ENCODE measurements around the gene LAMC2. TPM values are rescaled to one million over a fixed set of nuclear protein-coding genes. Genes with fewer than 3 reads are reported as not detected.

Gene LAMC2
- 33.4 TPM for polyA plus RNA-seq
- long read RNA-seq, donor 1, full-length matches to known transcripts = 1 of 29 reads
- long read RNA-seq, donor 1, partial matches to known transcripts = 28 of 29 reads
- long read RNA-seq, donor 1, other reads (novel, unspliced or antisense) = 0 of 29 reads
- long read RNA-seq, donor 2, full-length matches to known transcripts = 4 of 12 reads
- long read RNA-seq, donor 2, partial matches to known transcripts = 8 of 12 reads
- long read RNA-seq, donor 2, other reads (novel, unspliced or antisense) = 0 of 12 reads
- long read RNA-seq, donor 3 = 0 reads
- long read RNA-seq, donor 4, full-length matches to known transcripts = 2 of 2 reads
- long read RNA-seq, donor 4, partial matches to known transcripts = 0 of 2 reads
- long read RNA-seq, donor 4, other reads (novel, unspliced or antisense) = 0 of 2 reads
- long read RNA-seq, donor 5, full-length matches to known transcripts = 1 of 16 reads
- long read RNA-seq, donor 5, partial matches to known transcripts = 15 of 16 reads
- long read RNA-seq, donor 5, other reads (novel, unspliced or antisense) = 0 of 16 reads
- long read RNA-seq, donor 6, full-length matches to known transcripts = 1 of 1 reads
- long read RNA-seq, donor 6, partial matches to known transcripts = 0 of 1 reads
- long read RNA-seq, donor 6, other reads (novel, unspliced or antisense) = 0 of 1 reads
- long read RNA-seq, donor 7, full-length matches to known transcripts = 1 of 1 reads
- long read RNA-seq, donor 7, partial matches to known transcripts = 0 of 1 reads
- long read RNA-seq, donor 7, other reads (novel, unspliced or antisense) = 0 of 1 reads
- long read RNA-seq, donor 8, full-length matches to known transcripts = 1 of 23 reads
- long read RNA-seq, donor 8, partial matches to known transcripts = 22 of 23 reads
- long read RNA-seq, donor 8, other reads (novel, unspliced or antisense) = 0 of 23 reads
- long read RNA-seq, donor 9, full-length matches to known transcripts = 3 of 3 reads
- long read RNA-seq, donor 9, partial matches to known transcripts = 0 of 3 reads
- long read RNA-seq, donor 9, other reads (novel, unspliced or antisense) = 0 of 3 reads
- long read RNA-seq, donor 10, full-length matches to known transcripts = 3 of 3 reads
- long read RNA-seq, donor 10, partial matches to known transcripts = 0 of 3 reads
- long read RNA-seq, donor 10, other reads (novel, unspliced or antisense) = 0 of 3 reads
- long read RNA-seq, donor 11, full-length matches to known transcripts = 4 of 4 reads
- long read RNA-seq, donor 11, partial matches to known transcripts = 0 of 4 reads
- long read RNA-seq, donor 11, other reads (novel, unspliced or antisense) = 0 of 4 reads

DNA sequence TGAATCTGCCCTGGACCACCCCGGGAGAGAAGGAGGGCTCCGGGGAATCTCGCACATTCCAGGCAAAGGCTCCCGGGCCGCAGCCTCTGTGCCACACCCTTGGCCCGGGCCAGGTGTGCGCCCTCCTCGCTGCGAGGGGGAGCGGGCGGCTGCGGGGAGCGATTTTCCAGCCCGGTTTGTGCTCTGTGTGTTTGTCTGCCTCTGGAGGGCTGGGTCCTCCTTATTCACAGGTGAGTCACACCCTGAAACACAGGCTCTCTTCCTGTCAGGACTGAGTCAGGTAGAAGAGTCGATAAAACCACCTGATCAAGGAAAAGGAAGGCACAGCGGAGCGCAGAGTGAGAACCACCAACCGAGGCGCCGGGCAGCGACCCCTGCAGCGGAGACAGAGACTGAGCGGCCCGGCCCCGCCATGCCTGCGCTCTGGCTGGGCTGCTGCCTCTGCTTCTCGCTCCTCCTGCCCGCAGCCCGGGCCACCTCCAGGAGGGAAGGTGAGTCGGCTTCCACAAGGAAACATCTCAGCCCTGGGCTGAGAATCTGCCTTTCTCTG, at the start of gene LAMC2:
Gene LAMC2, plus strand, starts transcription at position 324 of the 550 bp plus-strand sequence. Its CDS starts 89 bp downstream, at position 413.
- Histone ChIP-seq H3K27ac (ENCODE audit: low read length) (peak within 1 kb of the TSS; percentile 94), H3K9me3 (ENCODE audit: control insufficient read depth, low read depth, low read length) (no peaks in the 10 kb centered on the region), H3K27me3 (ENCODE audit: control insufficient read depth, insufficient read depth, low read length) (no peaks in the 10 kb centered on the region), H3K4me1 (ENCODE audit: control insufficient read depth, insufficient read depth, low read length) (peaks cover 14% of the 10 kb centered on the region), H3K4me3 (ENCODE audit: low read length) (peak within 1 kb of the TSS; percentile 70), H3K36me3 (ENCODE audit: control insufficient read depth, insufficient read depth, low read length) (no peaks in the 10 kb centered on the region)
- no CpG with 5 or more reads among the region's 30 CpGs for WGBS (ENCODE audit: insufficient coverage, low lambda C conversion rate)
- peak; percentile 84 to 93 for DNase-seq

DNA sequence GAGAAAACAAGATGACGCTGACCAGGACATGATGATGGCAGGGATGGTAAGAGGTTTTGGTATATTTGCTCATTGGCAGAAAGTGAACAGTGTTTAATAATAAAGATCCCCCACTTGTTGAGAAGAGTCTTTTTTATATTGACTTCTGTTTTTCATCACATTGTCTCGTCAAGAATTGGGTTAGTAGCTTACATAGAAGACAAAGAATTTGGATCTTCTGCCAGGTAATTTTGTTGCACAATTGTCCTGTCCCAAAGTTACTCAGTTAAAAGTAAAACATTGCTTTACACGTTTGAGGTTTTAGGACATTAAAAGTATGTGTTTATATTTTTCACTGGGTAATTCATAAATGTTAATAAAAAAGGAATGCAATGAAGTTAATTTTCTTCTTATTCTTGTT, 48.3 kb upstream of the LAMC2 start:
- 91% methylated on average over 3 of the region's 3 CpGs for WGBS (ENCODE audit: insufficient coverage, low lambda C conversion rate)
- H3K36me3 ChIP-seq (ENCODE audit: control insufficient read depth, insufficient read depth, low read length) = peaks cover 55% of the 10 kb centered on the region

DNA sequence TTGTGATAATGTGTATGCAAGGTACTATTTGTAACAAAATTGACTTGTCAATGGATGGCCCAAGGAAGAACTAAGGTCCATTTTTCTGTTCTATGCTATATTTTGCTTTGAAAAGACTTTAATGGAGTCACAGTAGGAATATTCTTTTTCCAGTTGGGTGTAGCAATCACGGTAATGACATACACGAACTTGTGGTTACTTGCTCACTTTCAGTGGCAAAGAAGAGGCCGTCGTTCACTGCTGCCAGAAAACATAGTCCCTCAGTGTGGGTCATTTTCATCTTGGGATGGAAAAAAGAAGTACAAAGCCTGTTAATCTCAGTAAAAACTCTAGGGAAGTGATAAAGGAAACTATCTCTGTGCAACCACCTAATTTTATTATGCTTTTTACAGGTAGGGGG, 47.8 kb upstream of the LAMC2 start:
- Histone ChIP-seq H3K36me3 (ENCODE audit: control insufficient read depth, insufficient read depth, low read length) (peaks cover 55% of the 10 kb centered on the region), H3K27me3 (ENCODE audit: control insufficient read depth, insufficient read depth, low read length) (no peaks in the 10 kb centered on the region)
- no CpG with 5 or more reads among the region's 4 CpGs for WGBS (ENCODE audit: insufficient coverage, low lambda C conversion rate)

More for the DNA sequence above, 48.3 kb upstream of the LAMC2 start:
- peaks cover 17% of the 10 kb centered on the region for H3K4me1 ChIP-seq (ENCODE audit: control insufficient read depth, insufficient read depth, low read length)
- H3K4me3 ChIP-seq (ENCODE audit: low read length) = no peak overlapping the region
- H3K9me3 ChIP-seq (ENCODE audit: control insufficient read depth, low read depth, low read length) = no peaks in the 10 kb centered on the region
- no peak overlapping the region for H3K27ac ChIP-seq (ENCODE audit: low read length)
- no peaks in the 10 kb centered on the region for H3K27me3 ChIP-seq (ENCODE audit: control insufficient read depth, insufficient read depth, low read length)
- no peak for DNase-seq

GRCh38 chr1:183139281-183139942, 46.7 kb upstream of the LAMC2 start:
- DNase-seq = peak; percentile 47 to 69
- Histone ChIP-seq H3K36me3 (ENCODE audit: control insufficient read depth, insufficient read depth, low read length) (peaks cover 56% of the 10 kb centered on the region), H3K27me3 (ENCODE audit: control insufficient read depth, insufficient read depth, low read length) (no peaks in the 10 kb centered on the region), H3K4me1 (ENCODE audit: control insufficient read depth, insufficient read depth, low read length) (peaks cover 17% of the 10 kb centered on the region), H3K9me3 (ENCODE audit: control insufficient read depth, low read depth, low read length) (no peaks in the 10 kb centered on the region), H3K27ac (ENCODE audit: low read length) (peak overlapping the region; percentile 57), H3K4me3 (ENCODE audit: low read length) (no peak overlapping the region)
- no CpG with 5 or more reads among the region's 4 CpGs for WGBS (ENCODE audit: insufficient coverage, low lambda C conversion rate)

More for the DNA sequence above, 47.8 kb upstream of the LAMC2 start:
- Histone ChIP-seq H3K4me3 (ENCODE audit: low read length) (no peak overlapping the region), H3K4me1 (ENCODE audit: control insufficient read depth, insufficient read depth, low read length) (peaks cover 17% of the 10 kb centered on the region), H3K9me3 (ENCODE audit: control insufficient read depth, low read depth, low read length) (no peaks in the 10 kb centered on the region), H3K27ac (ENCODE audit: low read length) (no peak overlapping the region)
- no peak for DNase-seq

DNA sequence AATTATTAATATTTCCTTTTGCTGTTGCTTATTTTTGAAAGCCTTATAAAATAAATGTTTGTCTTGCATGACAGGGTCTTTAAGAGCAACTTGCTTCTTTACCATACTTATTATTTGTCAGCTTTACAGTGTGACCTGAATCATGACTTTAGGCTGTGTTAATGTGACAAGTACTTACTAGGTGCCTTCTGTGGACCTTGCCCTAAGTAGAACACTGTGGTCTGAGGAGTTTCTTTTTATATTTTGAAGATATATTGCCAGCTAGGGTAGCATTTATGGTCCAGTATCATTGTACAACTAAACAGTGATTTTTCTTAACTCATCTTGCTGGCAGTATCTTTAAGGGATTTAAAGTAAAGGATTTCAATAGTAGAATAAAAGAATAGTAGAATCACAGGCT, 45.4 kb upstream of the LAMC2 start:
- no peaks in the 10 kb centered on the region for H3K9me3 ChIP-seq (ENCODE audit: control insufficient read depth, low read depth, low read length)
- H3K36me3 ChIP-seq (ENCODE audit: control insufficient read depth, insufficient read depth, low read length) = peaks cover 48% of the 10 kb centered on the region
- DNase-seq = peak in 1 of 2 donors; percentile 58
- peak overlapping the region; percentile 57 for H3K27ac ChIP-seq (ENCODE audit: low read length)
- no peak overlapping the region for H3K4me3 ChIP-seq (ENCODE audit: low read length)
- H3K4me1 ChIP-seq (ENCODE audit: control insufficient read depth, insufficient read depth, low read length) = peaks cover 17% of the 10 kb centered on the region
- no peaks in the 10 kb centered on the region for H3K27me3 ChIP-seq (ENCODE audit: control insufficient read depth, insufficient read depth, low read length)

DNA sequence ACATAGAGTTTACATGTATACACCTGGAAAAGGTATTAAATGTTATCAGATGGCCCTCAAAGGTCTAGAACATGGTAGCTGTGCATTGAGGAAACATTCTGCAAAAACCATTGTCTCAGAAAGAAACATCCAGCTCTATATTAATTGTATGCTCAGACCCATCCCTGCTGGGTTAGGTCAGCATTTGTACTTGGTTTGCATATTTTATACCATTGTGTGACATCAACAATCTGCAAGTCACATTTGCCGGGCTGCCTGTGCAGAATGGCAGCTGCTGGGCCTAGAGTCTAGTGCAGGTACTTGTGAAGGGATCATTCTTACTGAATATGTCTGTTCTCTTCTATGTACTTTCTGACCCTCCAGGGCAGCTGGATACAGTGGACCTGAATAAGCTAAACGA, 43.9 kb upstream of the LAMC2 start:
- Histone ChIP-seq H3K27ac (ENCODE audit: low read length) (no peak overlapping the region), H3K4me3 (ENCODE audit: low read length) (no peak overlapping the region), H3K9me3 (ENCODE audit: control insufficient read depth, low read depth, low read length) (no peaks in the 10 kb centered on the region), H3K27me3 (ENCODE audit: control insufficient read depth, insufficient read depth, low read length) (no peaks in the 10 kb centered on the region), H3K36me3 (ENCODE audit: control insufficient read depth, insufficient read depth, low read length) (peaks cover 35% of the 10 kb centered on the region), H3K4me1 (ENCODE audit: control insufficient read depth, insufficient read depth, low read length) (peaks cover 20% of the 10 kb centered on the region)
- DNase-seq = no peak
- WGBS (ENCODE audit: insufficient coverage, low lambda C conversion rate) = 100% methylated on average over 1 of the region's 2 CpGs

GRCh38 chr1:183143576-183144315, 42.3 kb upstream of the LAMC2 start:
- H3K36me3 ChIP-seq (ENCODE audit: control insufficient read depth, insufficient read depth, low read length) = peaks cover 24% of the 10 kb centered on the region
- no peaks in the 10 kb centered on the region for H3K9me3 ChIP-seq (ENCODE audit: control insufficient read depth, low read depth, low read length)
- no peaks in the 10 kb centered on the region for H3K27me3 ChIP-seq (ENCODE audit: control insufficient read depth, insufficient read depth, low read length)
- DNase-seq = no peak
- 100% methylated on average over 1 of the region's 7 CpGs for whole genome bisulfite sequencing (ENCODE audit: insufficient coverage, low lambda C conversion rate)
- no peak overlapping the region for H3K27ac ChIP-seq (ENCODE audit: low read length)
- H3K4me3 ChIP-seq (ENCODE audit: low read length) = no peak overlapping the region
- peaks cover 27% of the 10 kb centered on the region for H3K4me1 ChIP-seq (ENCODE audit: control insufficient read depth, insufficient read depth, low read length)

DNA sequence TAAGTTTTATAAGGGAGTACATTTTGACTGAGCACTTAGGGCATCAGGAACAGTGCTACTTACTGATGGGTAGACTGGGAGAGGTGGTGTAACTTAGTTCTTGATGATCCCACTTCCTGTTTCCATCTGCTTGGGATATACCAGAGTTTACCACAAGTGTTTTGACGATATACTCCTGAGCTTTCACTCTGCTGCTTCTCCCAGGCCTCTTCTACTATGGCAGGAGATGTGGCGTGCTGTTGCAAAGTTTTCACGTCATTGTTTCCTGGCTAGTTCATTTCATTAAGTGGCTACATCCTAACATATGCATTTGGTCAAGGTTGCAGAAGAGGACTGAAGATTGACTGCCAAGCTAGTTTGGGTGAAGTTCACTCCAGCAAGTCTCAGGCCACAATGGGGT, 41.3 kb upstream of the LAMC2 start:
- no peak overlapping the region for H3K4me3 ChIP-seq (ENCODE audit: low read length)
- DNase-seq = no peak
- H3K27ac ChIP-seq (ENCODE audit: low read length) = no peak overlapping the region
- peaks cover 24% of the 10 kb centered on the region for H3K4me1 ChIP-seq (ENCODE audit: control insufficient read depth, insufficient read depth, low read length)
- H3K36me3 ChIP-seq (ENCODE audit: control insufficient read depth, insufficient read depth, low read length) = peaks cover 24% of the 10 kb centered on the region
- 100% methylated on average over 1 of the region's 3 CpGs for WGBS (ENCODE audit: insufficient coverage, low lambda C conversion rate)
- H3K9me3 ChIP-seq (ENCODE audit: control insufficient read depth, low read depth, low read length) = no peaks in the 10 kb centered on the region
- no peaks in the 10 kb centered on the region for H3K27me3 ChIP-seq (ENCODE audit: control insufficient read depth, insufficient read depth, low read length)

DNA sequence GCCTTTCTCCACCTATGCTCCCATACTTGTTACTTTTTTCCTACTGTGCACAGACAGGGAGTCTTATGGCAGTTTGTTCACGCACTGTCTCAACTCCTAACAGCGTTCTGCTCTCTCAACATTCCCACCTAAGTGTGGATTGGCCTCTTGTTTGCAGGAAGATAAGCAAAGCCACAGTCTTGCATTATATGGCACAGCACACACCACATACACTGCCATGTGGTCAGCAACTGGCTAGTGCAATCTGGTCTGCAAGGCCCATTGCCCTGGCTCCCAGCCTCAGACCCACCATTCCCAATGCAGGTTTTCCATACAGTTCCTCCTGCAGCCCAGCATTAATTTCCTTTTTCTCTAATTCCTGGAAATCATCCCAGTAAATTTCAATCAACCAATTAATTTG, 38.3 kb upstream of the LAMC2 start:
- WGBS (ENCODE audit: insufficient coverage, low lambda C conversion rate) = no CpG with 5 or more reads among the region's 2 CpGs
- DNase-seq = no peak
- H3K27ac ChIP-seq (ENCODE audit: low read length) = no peak overlapping the region

More for the DNA sequence above, 38.3 kb upstream of the LAMC2 start:
- Histone ChIP-seq H3K27me3 (ENCODE audit: control insufficient read depth, insufficient read depth, low read length) (no peaks in the 10 kb centered on the region), H3K36me3 (ENCODE audit: control insufficient read depth, insufficient read depth, low read length) (peaks cover 13% of the 10 kb centered on the region), H3K4me3 (ENCODE audit: low read length) (no peak overlapping the region), H3K4me1 (ENCODE audit: control insufficient read depth, insufficient read depth, low read length) (peaks cover 14% of the 10 kb centered on the region), H3K9me3 (ENCODE audit: control insufficient read depth, low read depth, low read length) (peaks cover 5% of the 10 kb centered on the region)
